ENCODE data around the gene TMPRSS9.

DNA sequence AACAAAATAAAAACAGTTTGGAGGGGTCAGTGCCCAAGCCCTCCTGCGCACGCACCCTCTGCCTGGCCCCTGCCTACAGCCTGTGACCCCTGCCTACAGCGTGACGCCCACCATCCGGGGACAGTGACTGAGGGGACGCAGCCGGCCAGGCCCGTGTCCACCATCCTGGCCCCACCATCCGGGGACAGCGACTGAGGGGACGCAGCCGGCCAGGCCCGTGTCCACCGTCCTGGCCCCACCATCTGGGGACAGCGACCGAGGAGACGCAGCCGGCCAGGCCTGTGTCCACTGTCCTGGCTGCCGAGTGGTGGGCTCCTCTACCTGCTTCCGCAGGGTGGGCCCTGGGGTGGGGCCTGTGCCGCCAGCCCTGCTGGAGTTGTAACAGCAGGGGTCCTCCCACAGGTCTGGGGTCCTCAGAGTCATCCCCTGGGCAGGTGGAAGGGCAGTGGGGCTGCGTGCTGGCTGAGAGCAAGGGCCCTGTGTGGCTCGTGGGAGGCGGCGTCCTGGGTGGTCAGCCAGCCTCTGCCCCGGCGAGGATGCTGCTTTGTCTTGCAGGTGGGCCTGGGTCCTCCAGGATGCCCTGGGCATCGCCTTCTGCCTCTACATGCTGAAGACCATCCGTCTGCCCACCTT lies 17.3 kb upstream of the TMPRSS9 start:
- TF ChIP-seq CTCF (IDR thresholded peaks at IDR 0.05) (no peak), POLR2A (IDR thresholded peaks at IDR 0.05) (no peak), EP300 (IDR thresholded peaks at IDR 0.05) (no peak)
